Measurements from ENCODE around the gene GBE1.

GRCh38 chr3:81763001-81763400, 1.6 kb upstream of the GBE1 start:
- TF ChIP-seq CTCF (optimal IDR thresholded peaks at IDR 0.05 in 1 of 3, IDR thresholded peaks at IDR 0.05 in 1 of 3, conservative IDR thresholded peaks at IDR 0.05 in 1 of 3; ENCODE audit: extremely low read depth in 1 of 3, insufficient read depth in 2 of 3, low read length in 3 of 3) (no peak), EZH2 (IDR thresholded peaks at IDR 0.05; ENCODE audit: low read length) (no peak)

All from keratinocyte (primary cell).